WTC11 (cell line): ENCODE data around the gene SLC2A14. TPM values are rescaled to one million over a fixed set of nuclear protein-coding genes. Genes with fewer than 3 reads are reported as not detected.
"Not testable (repeated sequence)": the region's sequence is repeated elsewhere in the genome, so short reads cannot be mapped to it uniquely, and the experiment has no call there.

Experiments used
- ATAC-seq: fragments of 200-7000 bp; cut with Tn5 transposase; 2 replicates; pipeline ENCODE4 v1.10.0; 2021; ENCODE audit warnings: mild to moderate bottlenecking, moderate library complexity
- CTCF ChIA-PET: fragments of 300-600 bp; sonication (Branson Sonifier 250); formaldehyde crosslinking; loops from one replicate; lab custom pipeline; 2021; ENCODE audit warnings: antibody characterized with exemption; lab: Charles Lee
- POLR2A ChIA-PET: fragments of 350-600 bp; sonication (Branson Sonifier 250); formaldehyde crosslinking; loops from one replicate; lab custom pipeline; 2021; ENCODE audit warnings: antibody characterized with exemption; lab: Charles Lee
- DNase-seq: peaks from one replicate; pipeline ENCODE4 v3.0.0; 2021; ENCODE audit warnings: low spot score
- H3K27ac Mint-ChIP-seq: 2 replicates; pipeline ENCODE4 v1.8.0; 2021; ENCODE audit warnings: mixed read lengths
- H3K27me3 Mint-ChIP-seq: 2 replicates; pipeline ENCODE4 v1.8.0; 2021; ENCODE audit warnings: low read depth, mild to moderate bottlenecking, moderate library complexity, mixed read lengths
- H3K36me3 Mint-ChIP-seq: 2 replicates; pipeline ENCODE4 v1.8.0; 2021; ENCODE audit warnings: mixed read lengths
- H3K4me1 Mint-ChIP-seq: 2 replicates; pipeline ENCODE4 v1.8.0; 2022; ENCODE audit warnings: mixed read lengths
- H3K4me3 Mint-ChIP-seq: 2 replicates; pipeline ENCODE4 v1.8.0; 2021; ENCODE audit warnings: mild to moderate bottlenecking, moderate library complexity, mixed read lengths
- H3K9me3 Mint-ChIP-seq: 2 replicates; pipeline ENCODE4 v1.8.0; 2021; ENCODE audit warnings: mixed read lengths
- NFATC4 ChIP-seq: fragments of 250-450 bp; sonication (Bioruptor Pico); IDR thresholded peaks from 2 replicates; pipeline ENCODE4 v1.9.0; 2021; ENCODE audit warnings: mild to moderate bottlenecking
- SP1 ChIP-seq: sonication (generic); formaldehyde crosslinking; conservative IDR thresholded peaks from 2 replicates; pipeline ENCODE4 v1.8.1; 2022; ENCODE audit warnings: missing genetic modification reagents
- TCF7 ChIP-seq: sonication (generic); formaldehyde crosslinking; IDR thresholded peaks from 2 replicates; pipeline ENCODE4 v1.8.0; 2022; ENCODE audit warnings: mild to moderate bottlenecking, low read depth, missing genetic modification reagents, moderate library complexity
- ZNF121 ChIP-seq: sonication (generic); formaldehyde crosslinking; IDR thresholded peaks from 2 replicates; pipeline ENCODE4 v1.8.0; 2023; ENCODE audit warnings: missing genetic modification reagents
- total RNA-seq: library from RNA; stranded (reverse); gene quantifications from 3 replicates; pipeline ENCODE4 v1.2.3, GENCODE V29; 2021
- TF ChIP-seq, protein P1 (sequence below): sonication (generic); formaldehyde crosslinking; IDR thresholded peaks from 2 replicates; pipeline ENCODE4 v1.8.1; 2022; ENCODE audit warnings: missing genetic modification reagents, borderline replicate concordance
- TF ChIP-seq, protein P2 (sequence below): sonication (generic); formaldehyde crosslinking; IDR thresholded peaks from 2 replicates; pipeline ENCODE4 v1.8.0; 2023; ENCODE audit warnings: mild to moderate bottlenecking, missing genetic modification reagents
- TF ChIP-seq, protein P3 (sequence below): sonication (generic); formaldehyde crosslinking; IDR thresholded peaks from 2 replicates; pipeline ENCODE4 v1.8.1; 2022; ENCODE audit warnings: low read depth, missing genetic modification reagents, borderline replicate concordance
- TF ChIP-seq, protein P4 (sequence below): sonication (generic); formaldehyde crosslinking; IDR thresholded peaks from 2 replicates; pipeline ENCODE4 v1.8.0; 2022; ENCODE audit warnings: mild to moderate bottlenecking, missing genetic modification reagents
- TF ChIP-seq, protein P5 (sequence below): fragments of 250-450 bp; sonication (Bioruptor Pico); IDR thresholded peaks from 2 replicates; pipeline ENCODE4 v1.9.0; 2021; ENCODE audit warnings: mild to moderate bottlenecking

The SLC2A14 gene
- total RNA-seq, 1 experiment from 2014 or later: 24.4 TPM

DNA sequence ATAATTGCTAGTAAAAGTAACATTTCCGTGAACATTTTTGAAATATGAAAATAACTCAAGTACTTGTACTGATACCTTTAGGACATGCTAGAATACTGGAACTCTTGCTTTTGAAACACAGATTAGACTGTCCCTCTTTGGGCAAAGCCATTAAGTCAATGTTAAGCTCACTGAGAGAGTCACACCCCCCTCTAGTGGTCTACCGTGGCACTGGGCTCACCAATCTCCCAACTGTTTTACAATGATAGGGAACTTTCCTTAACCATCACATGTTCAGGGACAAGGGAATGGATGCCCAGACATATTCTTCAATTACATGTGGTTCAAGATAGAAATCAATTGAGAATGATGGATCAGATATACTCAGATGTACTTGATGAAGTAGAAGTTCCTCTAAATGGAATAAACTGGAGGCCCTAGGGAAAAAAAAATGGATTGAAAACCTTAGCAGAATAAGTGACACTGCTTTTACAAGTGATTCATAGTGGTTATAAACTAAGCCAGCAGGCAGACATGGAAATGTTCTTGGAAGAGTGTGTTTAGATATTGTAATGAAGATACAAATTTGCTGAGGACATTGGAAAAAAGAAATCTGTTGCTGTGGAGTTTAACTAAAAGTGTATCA, 65.7 kb downstream of the SLC2A14 start (continued):
- TF ChIP-seq, protein P1, sequence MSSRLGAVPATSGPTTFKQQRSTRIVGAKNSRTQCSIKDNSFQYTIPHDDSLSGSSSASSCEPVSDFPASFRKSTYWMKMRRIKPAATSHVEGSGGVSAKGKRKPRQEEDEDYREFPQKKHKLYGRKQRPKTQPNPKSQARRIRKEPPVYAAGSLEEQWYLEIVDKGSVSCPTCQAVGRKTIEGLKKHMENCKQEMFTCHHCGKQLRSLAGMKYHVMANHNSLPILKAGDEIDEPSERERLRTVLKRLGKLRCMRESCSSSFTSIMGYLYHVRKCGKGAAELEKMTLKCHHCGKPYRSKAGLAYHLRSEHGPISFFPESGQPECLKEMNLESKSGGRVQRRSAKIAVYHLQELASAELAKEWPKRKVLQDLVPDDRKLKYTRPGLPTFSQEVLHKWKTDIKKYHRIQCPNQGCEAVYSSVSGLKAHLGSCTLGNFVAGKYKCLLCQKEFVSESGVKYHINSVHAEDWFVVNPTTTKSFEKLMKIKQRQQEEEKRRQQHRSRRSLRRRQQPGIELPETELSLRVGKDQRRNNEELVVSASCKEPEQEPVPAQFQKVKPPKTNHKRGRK (CRISPR knock-in tag): no peak
- TF ChIP-seq, all 79 proteins: peak for 2

DNA sequence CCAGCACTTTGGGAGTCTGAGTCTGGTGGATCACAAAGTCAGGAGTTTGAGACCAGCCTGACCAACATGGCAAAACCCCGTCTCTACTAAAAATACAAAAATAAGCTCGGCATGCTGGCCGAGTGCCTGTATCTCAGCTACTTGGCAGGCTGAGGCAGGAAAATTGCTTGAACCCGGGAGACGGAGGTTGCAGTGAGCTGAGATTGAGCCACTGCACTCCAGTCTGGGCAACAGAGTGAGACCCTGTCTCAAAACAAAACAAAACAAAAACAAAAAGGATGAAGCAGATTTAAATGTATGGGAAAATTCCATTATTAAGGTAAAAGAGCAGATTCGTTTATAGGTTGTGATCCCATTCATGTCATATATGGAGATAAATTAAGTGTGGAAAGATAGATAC, 66.4 kb downstream of the SLC2A14 start:
- peak; percentile 94 for TF ChIP-seq ZNF121
- not testable (repeated sequence) for H3K4me3 Mint-ChIP-seq, H3K27me3 Mint-ChIP-seq, DNase-seq, ATAC-seq, H3K9me3 Mint-ChIP-seq
- Mint-ChIP-seq H3K4me1 (peaks cover 18% of the 10 kb centered on the region), H3K27ac (peak overlapping the region; percentile 50; the same call in 1 of the 2 replicates), H3K36me3 (peaks cover 20% of the 10 kb centered on the region)
- POLR2A ChIA-PET: interaction anchor here (0.7 to 1.2 kb wide), 3 partner anchors 17 to 288 kb away, joined by 3 to 6 read pairs (median 4); no protein-coding TSS in a partner anchor
- CTCF ChIA-PET: interaction anchor here (0.5 to 5.4 kb wide), 22 partner anchors 9 to 272 kb away, joined by 3 to 37 read pairs (median 4); partner anchors contain the start of genes DPPA3, GDF3, NANOG and NANOGNB

DNA sequence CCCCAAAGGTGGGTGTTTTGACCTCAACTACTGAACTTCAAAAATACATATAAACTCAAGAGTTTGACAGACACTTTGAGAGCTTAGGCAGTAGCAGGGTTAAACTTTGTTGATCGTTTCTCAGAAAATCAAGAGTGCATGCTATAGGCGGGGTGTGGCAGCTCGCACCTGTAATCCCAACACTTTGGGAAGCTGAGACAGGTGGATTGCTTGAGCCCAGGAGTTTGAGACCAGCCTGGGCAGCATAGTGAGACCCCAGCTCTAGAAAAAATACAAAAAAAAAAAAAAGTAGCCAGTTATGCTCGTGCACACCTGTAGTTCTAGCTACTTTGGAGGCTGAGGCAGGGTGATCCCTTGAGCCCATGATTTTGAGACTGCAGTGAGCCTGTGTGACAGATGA, 71.3 kb downstream of the SLC2A14 start:
- Mint-ChIP-seq H3K9me3 (no peaks in the 10 kb centered on the region), H3K4me1 (peaks cover 58% of the 10 kb centered on the region), H3K4me3 (no peak overlapping the region), H3K27ac (peak overlapping the region; percentile 92), H3K36me3 (peaks cover 48% of the 10 kb centered on the region), H3K27me3 (no peaks in the 10 kb centered on the region)
- CTCF ChIA-PET: interaction anchor here (0.7 to 1.0 kb wide), 5 partner anchors 83 to 159 kb away, joined by 3 to 5 read pairs (median 4); no protein-coding TSS in a partner anchor
- POLR2A ChIA-PET: interaction anchor here (0.6 to 1.1 kb wide), 4 partner anchors 13 to 1113 kb away, joined by 3 to 4 read pairs (median 3); partner anchors contain the start of gene ZNF384
- no peak for ATAC-seq
- TF ChIP-seq ZNF121 (peak; percentile 87), NFATC4 (CRISPR knock-in tag) (no peak), TCF7 (CRISPR knock-in tag) (no peak), SP1 (no peak)
- TF ChIP-seq, protein P2, sequence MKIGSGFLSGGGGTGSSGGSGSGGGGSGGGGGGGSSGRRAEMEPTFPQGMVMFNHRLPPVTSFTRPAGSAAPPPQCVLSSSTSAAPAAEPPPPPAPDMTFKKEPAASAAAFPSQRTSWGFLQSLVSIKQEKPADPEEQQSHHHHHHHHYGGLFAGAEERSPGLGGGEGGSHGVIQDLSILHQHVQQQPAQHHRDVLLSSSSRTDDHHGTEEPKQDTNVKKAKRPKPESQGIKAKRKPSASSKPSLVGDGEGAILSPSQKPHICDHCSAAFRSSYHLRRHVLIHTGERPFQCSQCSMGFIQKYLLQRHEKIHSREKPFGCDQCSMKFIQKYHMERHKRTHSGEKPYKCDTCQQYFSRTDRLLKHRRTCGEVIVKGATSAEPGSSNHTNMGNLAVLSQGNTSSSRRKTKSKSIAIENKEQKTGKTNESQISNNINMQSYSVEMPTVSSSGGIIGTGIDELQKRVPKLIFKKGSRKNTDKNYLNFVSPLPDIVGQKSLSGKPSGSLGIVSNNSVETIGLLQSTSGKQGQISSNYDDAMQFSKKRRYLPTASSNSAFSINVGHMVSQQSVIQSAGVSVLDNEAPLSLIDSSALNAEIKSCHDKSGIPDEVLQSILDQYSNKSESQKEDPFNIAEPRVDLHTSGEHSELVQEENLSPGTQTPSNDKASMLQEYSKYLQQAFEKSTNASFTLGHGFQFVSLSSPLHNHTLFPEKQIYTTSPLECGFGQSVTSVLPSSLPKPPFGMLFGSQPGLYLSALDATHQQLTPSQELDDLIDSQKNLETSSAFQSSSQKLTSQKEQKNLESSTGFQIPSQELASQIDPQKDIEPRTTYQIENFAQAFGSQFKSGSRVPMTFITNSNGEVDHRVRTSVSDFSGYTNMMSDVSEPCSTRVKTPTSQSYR (CRISPR knock-in tag): no peak
- TF ChIP-seq, protein P3, sequence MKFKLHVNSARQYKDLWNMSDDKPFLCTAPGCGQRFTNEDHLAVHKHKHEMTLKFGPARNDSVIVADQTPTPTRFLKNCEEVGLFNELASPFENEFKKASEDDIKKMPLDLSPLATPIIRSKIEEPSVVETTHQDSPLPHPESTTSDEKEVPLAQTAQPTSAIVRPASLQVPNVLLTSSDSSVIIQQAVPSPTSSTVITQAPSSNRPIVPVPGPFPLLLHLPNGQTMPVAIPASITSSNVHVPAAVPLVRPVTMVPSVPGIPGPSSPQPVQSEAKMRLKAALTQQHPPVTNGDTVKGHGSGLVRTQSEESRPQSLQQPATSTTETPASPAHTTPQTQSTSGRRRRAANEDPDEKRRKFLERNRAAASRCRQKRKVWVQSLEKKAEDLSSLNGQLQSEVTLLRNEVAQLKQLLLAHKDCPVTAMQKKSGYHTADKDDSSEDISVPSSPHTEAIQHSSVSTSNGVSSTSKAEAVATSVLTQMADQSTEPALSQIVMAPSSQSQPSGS (CRISPR knock-in tag): no peak
- TF ChIP-seq, protein P4, sequence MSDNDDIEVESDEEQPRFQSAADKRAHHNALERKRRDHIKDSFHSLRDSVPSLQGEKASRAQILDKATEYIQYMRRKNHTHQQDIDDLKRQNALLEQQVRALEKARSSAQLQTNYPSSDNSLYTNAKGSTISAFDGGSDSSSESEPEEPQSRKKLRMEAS (CRISPR knock-in tag): no peak
- DNase-seq: no peak

DNA sequence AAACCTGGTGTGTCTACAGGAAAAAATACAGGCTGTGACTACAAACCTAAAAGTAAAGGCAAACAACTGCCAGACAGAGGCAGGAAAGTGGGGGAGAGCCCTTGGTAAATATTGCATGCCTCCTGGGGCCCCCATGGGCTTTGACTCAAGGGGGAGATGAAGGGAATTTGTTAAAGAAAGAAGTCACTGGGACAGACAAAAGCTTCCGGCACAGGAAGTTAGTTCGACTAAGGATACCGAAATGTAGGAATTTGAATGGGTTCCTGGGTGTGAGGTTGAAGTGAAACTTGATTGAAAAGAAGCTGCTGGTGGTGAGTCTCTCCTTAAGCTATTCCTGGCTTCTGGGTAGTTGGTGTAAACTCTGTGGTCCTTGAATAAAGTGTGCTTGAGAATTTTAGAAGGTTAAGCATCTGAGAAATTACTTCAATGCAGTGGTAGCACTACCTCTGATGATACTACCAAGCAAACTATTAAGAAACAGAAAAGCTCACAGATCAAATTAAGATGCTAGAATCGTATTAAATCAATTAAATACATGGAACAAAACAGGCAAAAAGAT, 73.9 kb downstream of the SLC2A14 start:
- Mint-ChIP-seq H3K36me3 (peaks cover 65% of the 10 kb centered on the region), H3K27ac (peak overlapping the region; percentile 99), H3K4me1 (peaks cover 61% of the 10 kb centered on the region), H3K4me3 (peak overlapping the region; percentile 49)
- peak; percentile 89 for ATAC-seq
- H3K9me3 Mint-ChIP-seq, H3K27me3 Mint-ChIP-seq, DNase-seq: not testable (repeated sequence)
- POLR2A ChIA-PET: interaction anchor here (0.7 to 1.7 kb wide), 4 partner anchors 10 to 161 kb away, joined by 4 to 6 read pairs (median 4); partner anchors contain the start of gene NANOG
- TF ChIP-seq, protein P5, sequence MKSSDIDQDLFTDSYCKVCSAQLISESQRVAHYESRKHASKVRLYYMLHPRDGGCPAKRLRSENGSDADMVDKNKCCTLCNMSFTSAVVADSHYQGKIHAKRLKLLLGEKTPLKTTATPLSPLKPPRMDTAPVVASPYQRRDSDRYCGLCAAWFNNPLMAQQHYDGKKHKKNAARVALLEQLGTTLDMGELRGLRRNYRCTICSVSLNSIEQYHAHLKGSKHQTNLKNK (CRISPR knock-in tag): 0 out of 2 replicates have a peak, but pooled peaks have one; percentile 39
- CTCF ChIA-PET: interaction anchor here (0.6 to 2.3 kb wide), 4 partner anchors 33 to 199 kb away, joined by 3 to 11 read pairs (median 4); no protein-coding TSS in a partner anchor
